Liver (tissue), 9 donors: ENCODE data around the gene FNIP1. TPM values are rescaled to one million over a fixed set of nuclear protein-coding genes. Genes with fewer than 3 reads are reported as not detected.

Source experiments
- DNase-seq: peaks from one replicate; pipeline ENCODE4 v3.0.0-alpha.2; 2017; ENCODE audit warnings: low spot score
- H3K27ac ChIP-seq, 2 donors: one replicate each; pipeline ENCODE4 v1.7.0; 2013; ENCODE audit warnings: inconsistent platforms in 2 of 2, low read length in 2 of 2, control low read depth in 1 of 2, low read depth in 1 of 2, mild to moderate bottlenecking in 1 of 2
- H3K27me3 ChIP-seq, 4 donors: one replicate each; pipeline versions ENCODE4 v1.6.1 to v1.7.0; 2013; ENCODE audit warnings: low read length in 3 of 4, inconsistent platforms in 1 of 4, mild to moderate bottlenecking in 1 of 4, moderate library complexity in 1 of 4; ENCODE audit not compliant: control insufficient read depth in 4 of 4, insufficient read depth in 4 of 4
- H3K36me3 ChIP-seq, 4 donors: one replicate each; pipeline versions ENCODE4 v1.6.1 to v1.7.0; 2013; ENCODE audit warnings: low read length in 3 of 4, mild to moderate bottlenecking in 3 of 4, low read depth in 1 of 4, moderate library complexity in 1 of 4; ENCODE audit not compliant: control insufficient read depth in 4 of 4, insufficient read depth in 3 of 4
- H3K4me1 ChIP-seq, 4 donors: one replicate each; pipeline versions ENCODE4 v1.6.1 to v1.7.0; 2013; ENCODE audit warnings: low read length in 3 of 4, mild to moderate bottlenecking in 3 of 4, moderate library complexity in 1 of 4; ENCODE audit not compliant: control insufficient read depth in 4 of 4, insufficient read depth in 4 of 4
- H3K4me3 ChIP-seq, 3 donors: one replicate each; pipeline versions ENCODE4 v1.6.1 to v1.7.0; 2013; ENCODE audit warnings: low read length in 3 of 3, control low read depth in 1 of 3, low read depth in 1 of 3, mild to moderate bottlenecking in 1 of 3
- H3K9ac ChIP-seq, 2 donors: one replicate each; pipeline ENCODE4 v1.7.0; 2013; ENCODE audit warnings: low read length in 2 of 2, mild to moderate bottlenecking in 2 of 2, moderate library complexity in 2 of 2, control low read depth in 1 of 2, low read depth in 1 of 2
- H3K9me3 ChIP-seq, 4 donors: one replicate each; pipeline versions ENCODE4 v1.6.1 to v1.7.0; 2013; ENCODE audit warnings: low read length in 3 of 4; ENCODE audit not compliant: control insufficient read depth in 4 of 4
- EGR1 ChIP-seq, 2 donors: IDR thresholded peaks; 2 replicates each; pipeline ENCODE4 v1.6.1; 2016 to 2018; ENCODE audit warnings: antibody characterized with exemption in 2 of 2, low read depth in 2 of 2
- FOXA1 ChIP-seq: IDR thresholded peaks from 2 replicates; pipeline ENCODE4 v1.6.1; 2016; ENCODE audit warnings: antibody characterized with exemption
- FOXA2 ChIP-seq: IDR thresholded peaks from 2 replicates; pipeline ENCODE4 v1.6.1; 2016; ENCODE audit warnings: antibody characterized with exemption
- GABPA ChIP-seq, 2 donors: IDR thresholded peaks in 1 of 2; conservative IDR thresholded peaks in 1 of 2; 2 replicates each; pipeline ENCODE4 v1.6.1; 2016; ENCODE audit warnings: antibody characterized with exemption in 2 of 2, mild to moderate bottlenecking in 1 of 2, moderate library complexity in 1 of 2
- HNF4A ChIP-seq, 2 donors: conservative IDR thresholded peaks; 2 replicates each; pipeline ENCODE4 v1.6.1; 2016; ENCODE audit warnings: antibody characterized with exemption in 2 of 2, mild to moderate bottlenecking in 2 of 2
- HNF4G ChIP-seq: IDR thresholded peaks from 2 replicates; pipeline ENCODE4 v1.6.1; 2016; ENCODE audit warnings: antibody characterized with exemption
- JUND ChIP-seq, 2 donors: IDR thresholded peaks; 2 replicates each; pipeline ENCODE4 v1.6.1; 2016; ENCODE audit warnings: antibody characterized with exemption in 2 of 2
- MAX ChIP-seq: IDR thresholded peaks from 2 replicates; pipeline ENCODE4 v1.6.1; 2016; ENCODE audit warnings: antibody characterized with exemption
- NR2F2 ChIP-seq: IDR thresholded peaks from 2 replicates; pipeline ENCODE4 v1.6.1; 2016; ENCODE audit warnings: antibody characterized with exemption
- RAD21 ChIP-seq, 2 donors: IDR thresholded peaks; 2 replicates each; pipeline ENCODE4 v1.6.1; 2016; ENCODE audit warnings: antibody characterized with exemption in 2 of 2, mild to moderate bottlenecking in 2 of 2
- REST ChIP-seq: IDR thresholded peaks from 2 replicates; pipeline ENCODE4 v1.6.1; 2016; ENCODE audit warnings: antibody characterized with exemption, mild to moderate bottlenecking
- RXRA ChIP-seq, 2 donors: IDR thresholded peaks; 2 replicates each; pipeline ENCODE4 v1.6.1; 2017 to 2018; ENCODE audit warnings: antibody characterized with exemption in 2 of 2, mild to moderate bottlenecking in 1 of 2
- SP1 ChIP-seq: IDR thresholded peaks from 2 replicates; pipeline ENCODE4 v1.6.1; 2018; ENCODE audit warnings: antibody characterized with exemption, mild to moderate bottlenecking
- TAF1 ChIP-seq: conservative IDR thresholded peaks from 2 replicates; pipeline ENCODE4 v1.6.1; 2016; ENCODE audit warnings: antibody characterized with exemption, mild to moderate bottlenecking
- YY1 ChIP-seq: IDR thresholded peaks from 2 replicates; pipeline ENCODE4 v1.6.1; 2016; ENCODE audit warnings: antibody characterized with exemption, mild to moderate bottlenecking
- ZBTB33 ChIP-seq: IDR thresholded peaks from 2 replicates; pipeline ENCODE4 v1.6.1; 2016; ENCODE audit warnings: antibody characterized with exemption
- WGBS: extraction: QIAGEN DNeasy Blood & Tissue Kit; methylation state at CpG from one replicate; pipeline ENCODE4 v1.1.7; 2013; 5-methylcytosine and 5-hydroxymethylcytosine counted together
- polyA plus RNA-seq, 2 donors: library from polyadenylated mRNA; stranded (reverse) in 1 of 2; unstranded in 1 of 2; fragments of 200-250 nt in 1 of 2; fragments of >200 nt in 1 of 2; fragmentation: Nextera tagmentation in 1 of 2; extraction: Ambion mirVana in 1 of 2; gene quantifications; one replicate each; pipeline versions ENCODE4 v1.2.1 to v1.2.3, GENCODE V29; 2013 to 2015
- total RNA-seq, 2 donors: library from RNA; depleted of rRNA; stranded (reverse); fragments of >200 nt; gene quantifications; one replicate each; pipeline ENCODE4 v1.2.3, GENCODE V29; 2014
- TF ChIP-seq, protein P1 (sequence below): fragments of 150-350 bp; IDR thresholded peaks from 2 replicates; pipeline ENCODE4 v1.5.1; 2017; ENCODE audit warnings: improper control_type of control experiment, low read depth, low read length; ENCODE audit not compliant: missing input control
- TF ChIP-seq, protein P2 (sequence below): IDR thresholded peaks from 2 replicates; pipeline ENCODE4 v1.6.1; 2016; ENCODE audit warnings: antibody characterized with exemption
- donor health status: healthy.
- donor health status: healthy.
- donor health status: healthy.
- donor health status: healthy.
- donor health status: healthy.

The FNIP1 gene
- total and polyA plus RNA-seq, 4 donors: 3.7 to 34.0 (median 13.8) TPM

DNA sequence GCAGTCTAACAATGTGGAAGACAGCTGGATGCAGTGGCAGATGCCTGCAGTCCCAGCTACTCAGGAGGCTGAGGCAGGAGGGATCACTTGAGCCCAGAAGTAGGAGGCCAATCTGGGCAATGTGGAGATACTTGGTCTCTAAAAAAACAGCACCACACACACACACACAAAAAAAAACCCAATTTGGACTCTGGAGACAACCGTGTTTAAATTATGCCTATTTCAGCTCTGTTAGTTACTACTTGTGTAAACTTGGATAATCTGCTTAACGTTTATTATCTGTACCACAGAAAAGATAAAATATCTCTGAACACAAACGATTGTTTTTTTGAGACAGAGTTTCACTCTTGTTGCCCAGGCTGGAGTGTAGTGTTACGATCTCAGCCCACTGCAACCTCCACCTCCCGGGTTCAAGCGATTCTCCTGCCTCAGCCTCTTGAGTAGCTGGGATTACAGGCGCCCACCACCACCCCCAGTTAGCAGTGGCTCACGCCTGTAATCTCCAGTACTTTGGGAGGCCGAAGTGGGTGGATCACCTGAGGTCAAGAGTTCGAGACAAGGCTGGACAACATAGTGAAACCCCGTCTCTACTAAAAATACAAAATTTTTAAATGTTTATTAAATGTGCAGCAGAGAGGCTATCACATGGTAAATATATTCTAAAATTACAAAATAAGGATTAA lies 179.5 kb downstream of the FNIP1 start:
- TF ChIP-seq RAD21 (IDR thresholded peaks at IDR 0.05): no peak
- no peak for TF ChIP-seq NR2F2
- no peak for TF ChIP-seq GABPA (IDR thresholded peaks at IDR 0.05 in 1 of 2, conservative IDR thresholded peaks at IDR 0.05 in 1 of 2)
- TF ChIP-seq, protein P1, sequence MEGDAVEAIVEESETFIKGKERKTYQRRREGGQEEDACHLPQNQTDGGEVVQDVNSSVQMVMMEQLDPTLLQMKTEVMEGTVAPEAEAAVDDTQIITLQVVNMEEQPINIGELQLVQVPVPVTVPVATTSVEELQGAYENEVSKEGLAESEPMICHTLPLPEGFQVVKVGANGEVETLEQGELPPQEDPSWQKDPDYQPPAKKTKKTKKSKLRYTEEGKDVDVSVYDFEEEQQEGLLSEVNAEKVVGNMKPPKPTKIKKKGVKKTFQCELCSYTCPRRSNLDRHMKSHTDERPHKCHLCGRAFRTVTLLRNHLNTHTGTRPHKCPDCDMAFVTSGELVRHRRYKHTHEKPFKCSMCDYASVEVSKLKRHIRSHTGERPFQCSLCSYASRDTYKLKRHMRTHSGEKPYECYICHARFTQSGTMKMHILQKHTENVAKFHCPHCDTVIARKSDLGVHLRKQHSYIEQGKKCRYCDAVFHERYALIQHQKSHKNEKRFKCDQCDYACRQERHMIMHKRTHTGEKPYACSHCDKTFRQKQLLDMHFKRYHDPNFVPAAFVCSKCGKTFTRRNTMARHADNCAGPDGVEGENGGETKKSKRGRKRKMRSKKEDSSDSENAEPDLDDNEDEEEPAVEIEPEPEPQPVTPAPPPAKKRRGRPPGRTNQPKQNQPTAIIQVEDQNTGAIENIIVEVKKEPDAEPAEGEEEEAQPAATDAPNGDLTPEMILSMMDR: no peak
- TF ChIP-seq RXRA (IDR thresholded peaks at IDR 0.05): no peak
- TF ChIP-seq FOXA2: no peak
- TF ChIP-seq ZBTB33: no peak
- TF ChIP-seq TAF1: no peak
- no peak for TF ChIP-seq JUND (IDR thresholded peaks at IDR 0.05)
- no peak for TF ChIP-seq FOXA1
- TF ChIP-seq EGR1 (IDR thresholded peaks at IDR 0.05; ENCODE audit: low read depth in 2 of 2): no peak
- TF ChIP-seq REST: no peak
- no peak for TF ChIP-seq SP1
- no peak for TF ChIP-seq MAX
- TF ChIP-seq HNF4G: no peak
- TF ChIP-seq, protein P2, sequence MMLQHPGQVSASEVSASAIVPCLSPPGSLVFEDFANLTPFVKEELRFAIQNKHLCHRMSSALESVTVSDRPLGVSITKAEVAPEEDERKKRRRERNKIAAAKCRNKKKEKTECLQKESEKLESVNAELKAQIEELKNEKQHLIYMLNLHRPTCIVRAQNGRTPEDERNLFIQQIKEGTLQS: no peak
- TF ChIP-seq YY1: no peak
- TF ChIP-seq HNF4A (conservative IDR thresholded peaks at IDR 0.05): no peak
- no peak for DNase-seq
- no peaks in the 10 kb centered on the region for H3K27me3 ChIP-seq
- H3K36me3 ChIP-seq: no peaks in the 10 kb centered on the region
- H3K27ac ChIP-seq: no peak overlapping the region
- WGBS: 84% methylated on average over 11 of the region's 11 CpGs
- no peak overlapping the region for H3K9ac ChIP-seq
- H3K9me3 ChIP-seq: no peaks in the 10 kb centered on the region
- H3K4me1 ChIP-seq: peaks cover 0 to 13% (median 2%) of the 10 kb centered on the region in 4 donors
- H3K4me3 ChIP-seq: no peak overlapping the region
